ENCODE results near the gene FNIP1.

DNA sequence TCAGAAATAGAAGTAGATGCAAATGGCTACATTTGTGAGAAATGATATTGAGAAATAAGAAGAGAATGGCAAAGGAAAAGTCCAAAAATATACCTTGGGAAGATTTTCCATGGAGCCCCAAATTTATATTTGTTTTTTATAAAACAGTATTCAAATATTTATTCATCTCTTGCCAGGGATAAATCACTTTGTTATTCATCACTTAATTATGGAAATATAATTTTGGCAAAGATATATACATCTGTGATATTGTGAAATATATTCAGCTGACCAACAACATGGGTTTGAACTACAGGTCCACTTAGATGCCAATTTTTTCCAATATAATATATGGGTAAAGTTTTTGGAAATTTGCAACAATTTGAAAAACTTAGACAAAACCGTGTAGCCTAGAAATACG is 142.0 kb downstream of the FNIP1 start:
- TF ChIP-seq, protein P1, sequence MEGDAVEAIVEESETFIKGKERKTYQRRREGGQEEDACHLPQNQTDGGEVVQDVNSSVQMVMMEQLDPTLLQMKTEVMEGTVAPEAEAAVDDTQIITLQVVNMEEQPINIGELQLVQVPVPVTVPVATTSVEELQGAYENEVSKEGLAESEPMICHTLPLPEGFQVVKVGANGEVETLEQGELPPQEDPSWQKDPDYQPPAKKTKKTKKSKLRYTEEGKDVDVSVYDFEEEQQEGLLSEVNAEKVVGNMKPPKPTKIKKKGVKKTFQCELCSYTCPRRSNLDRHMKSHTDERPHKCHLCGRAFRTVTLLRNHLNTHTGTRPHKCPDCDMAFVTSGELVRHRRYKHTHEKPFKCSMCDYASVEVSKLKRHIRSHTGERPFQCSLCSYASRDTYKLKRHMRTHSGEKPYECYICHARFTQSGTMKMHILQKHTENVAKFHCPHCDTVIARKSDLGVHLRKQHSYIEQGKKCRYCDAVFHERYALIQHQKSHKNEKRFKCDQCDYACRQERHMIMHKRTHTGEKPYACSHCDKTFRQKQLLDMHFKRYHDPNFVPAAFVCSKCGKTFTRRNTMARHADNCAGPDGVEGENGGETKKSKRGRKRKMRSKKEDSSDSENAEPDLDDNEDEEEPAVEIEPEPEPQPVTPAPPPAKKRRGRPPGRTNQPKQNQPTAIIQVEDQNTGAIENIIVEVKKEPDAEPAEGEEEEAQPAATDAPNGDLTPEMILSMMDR (IDR thresholded peaks at IDR 0.05), result no peak
- TF ChIP-seq POLR2AphosphoS5 (IDR thresholded peaks at IDR 0.05) (no peak), POLR2A (IDR thresholded peaks at IDR 0.05) (no peak)

All from transverse colon (tissue), 4 donors.